Measurements from ENCODE around the gene SOX2. TPM values are rescaled to one million over a fixed set of nuclear protein-coding genes. Genes with fewer than 3 reads are reported as not detected.

Gene SOX2
- total RNA-seq, 1 experiment from 2014 or later, result 307 TPM

GRCh38 chr3:181713280-181713647 lies 1.5 kb downstream of the SOX2 start:
- Histone ChIP-seq H2BK12ac (ENCODE audit: insufficient read length, low read depth, low read length) (no peak overlapping the region), H3K4ac (ENCODE audit: low read depth, low read length) (no peak overlapping the region), H3K27me3 (ENCODE audit: insufficient read depth, low read length) (no peaks in the 10 kb centered on the region), H4K91ac (ENCODE audit: insufficient read length, low read depth, low read length) (no peak overlapping the region), H4K5ac (ENCODE audit: insufficient read length, low read depth, low read length) (no peak overlapping the region), H2AFZ (ENCODE audit: low read length) (no peak overlapping the region), H3K23me2 (ENCODE audit: insufficient read length, low read depth, low read length, poor library complexity, severe bottlenecking) (peaks cover 15% of the 10 kb centered on the region), H3K79me1 (ENCODE audit: insufficient read depth, low read depth, low read length, poor library complexity, severe bottlenecking) (no peaks in the 10 kb centered on the region), H2BK15ac (ENCODE audit: low read depth, low read length) (no peak overlapping the region), H2BK5ac (ENCODE audit: insufficient read length, low read length) (no peak overlapping the region), H2BK20ac (ENCODE audit: low read depth, low read length, poor library complexity, severe bottlenecking) (no peak overlapping the region), H3K79me2 (ENCODE audit: insufficient read depth, low read length) (peaks cover 28% of the 10 kb centered on the region; the same call in 1 of the 2 replicates), H3K4me1 (ENCODE audit: insufficient read depth, low read length) (no peaks in the 10 kb centered on the region; the same call in 1 of the 2 replicates), H3K9ac (ENCODE audit: extremely low read depth, insufficient read length, low read length) (peak overlapping the region; percentile 96), H2BK120ac (ENCODE audit: low read depth, low read length, poor library complexity, severe bottlenecking) (no peak overlapping the region), H3K18ac (ENCODE audit: insufficient read length, low read depth, low read length) (no peak overlapping the region), H3K9me3 (ENCODE audit: control insufficient read depth, low read depth, low read length) (no peaks in the 10 kb centered on the region), H4K8ac (replicated peaks; ENCODE audit: insufficient read length, low read depth, low read length) (no peak overlapping the region), H3T11ph (ENCODE audit: low read length) (no peak overlapping the region), H2AK5ac (ENCODE audit: insufficient read length, low read length) (no peak overlapping the region), H3K14ac (ENCODE audit: insufficient read depth, low read length) (peak overlapping the region; percentile 39), H3K56ac (ENCODE audit: insufficient read length, low read depth, low read length) (no peak overlapping the region), H4K20me1 (ENCODE audit: control insufficient read depth, insufficient read depth, insufficient read length) (peaks cover 3% of the 10 kb centered on the region), H3K27ac (ENCODE audit: insufficient read length, low read depth, low read length) (no peak overlapping the region), H3K23ac (ENCODE audit: insufficient read length, low read depth, low read length) (no peak overlapping the region), H3K4me2 (ENCODE audit: insufficient read depth, insufficient read length, low read length) (peak overlapping the region; percentile 62)
- WGBS (ENCODE audit: extremely low coverage, insufficient read length, low lambda C conversion rate), result no CpG with 5 or more reads among the region's 11 CpGs
- peak overlapping the region; percentile 98 to 100 (median 100) for H3K27ac Mint-ChIP-seq
- peaks cover 31 to 58% (median 53%) of the 10 kb centered on the region in 3 experiments for H3K36me3 Mint-ChIP-seq (ENCODE audit: insufficient read depth in 1 of 3, low read depth in 3 of 3)
- H3K4me1 Mint-ChIP-seq, result peaks cover 35 to 37% of the 10 kb centered on the region in 2 experiments
- no peaks in the 10 kb centered on the region; the same call in 1 of the 2 replicates for H3K27me3 Mint-ChIP-seq (ENCODE audit: low read depth)
- H3K9me3 Mint-ChIP-seq, result peaks cover 7 to 10% of the 10 kb centered on the region in 2 experiments; a peak in 4 of 5 replicates
- H3K4me3 Mint-ChIP-seq, result no peak overlapping the region; a peak in 3 of 5 replicates
- no peak for TF ChIP-seq CTCF (conservative IDR thresholded peaks at IDR 0.05)
- no peak for DNase-seq

All from H9 (cell line).